ENCODE measurements around the gene COL4A2. TPM values are rescaled to one million over a fixed set of nuclear protein-coding genes. Genes with fewer than 3 reads are reported as not detected.
"Not testable (repeated sequence)": the region's sequence is repeated elsewhere in the genome, so short reads cannot be mapped to it uniquely, and the experiment has no call there.

Gene COL4A2
- total RNA-seq, 1 donor: 0.21 TPM

DNA sequence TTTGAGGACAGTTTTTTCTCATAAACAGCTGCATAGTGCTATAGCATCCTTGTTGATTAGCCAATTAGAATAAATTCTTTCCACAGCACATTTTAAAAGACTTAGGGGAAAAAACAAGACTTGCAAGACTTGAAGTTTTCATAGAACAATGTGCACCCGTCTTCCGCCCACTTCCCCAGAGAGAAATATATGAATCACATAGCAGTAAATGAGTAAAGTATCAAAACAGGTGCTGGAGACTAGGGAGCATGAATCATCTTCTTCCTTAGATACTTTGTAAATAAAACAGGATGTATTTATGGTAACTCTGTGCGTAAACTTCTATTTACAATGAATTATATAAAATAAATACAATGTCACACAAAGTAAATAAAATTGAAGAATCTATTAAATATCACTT is 75.1 kb downstream of the COL4A2 start:
- Histone ChIP-seq H3K27me3 (ENCODE audit: insufficient read depth, low read length) (no peaks in the 10 kb centered on the region), H3K4me1 (ENCODE audit: insufficient read depth, low read length) (no peaks in the 10 kb centered on the region), H3K9me3 (ENCODE audit: low read depth, low read length) (no peaks in the 10 kb centered on the region), H3K4me3 (ENCODE audit: low read length) (no peak overlapping the region)

DNA sequence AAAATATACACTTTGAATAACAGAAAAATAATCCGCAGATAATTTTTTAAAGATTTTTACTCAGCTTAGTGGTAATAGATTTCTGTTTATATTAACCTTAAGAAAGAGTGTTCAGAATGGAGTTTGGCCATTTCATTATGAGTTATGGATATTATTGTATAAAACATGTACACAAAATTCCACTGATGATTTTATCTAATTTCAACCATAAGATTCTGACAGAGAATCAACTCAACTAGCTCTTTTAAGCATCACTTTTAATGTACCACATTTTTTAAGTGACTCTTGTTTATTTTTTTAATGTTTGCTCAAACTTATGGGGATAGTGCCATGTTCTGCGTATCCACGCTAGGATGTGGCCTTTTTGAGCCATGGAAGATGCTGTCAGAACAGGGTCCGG is 75.7 kb downstream of the COL4A2 start:
- Histone ChIP-seq H3K27me3 (ENCODE audit: insufficient read depth, low read length) (peaks cover 4% of the 10 kb centered on the region), H3K4me3 (ENCODE audit: low read length) (no peak overlapping the region), H3K9me3 (ENCODE audit: low read depth, low read length) (no peaks in the 10 kb centered on the region)

DNA sequence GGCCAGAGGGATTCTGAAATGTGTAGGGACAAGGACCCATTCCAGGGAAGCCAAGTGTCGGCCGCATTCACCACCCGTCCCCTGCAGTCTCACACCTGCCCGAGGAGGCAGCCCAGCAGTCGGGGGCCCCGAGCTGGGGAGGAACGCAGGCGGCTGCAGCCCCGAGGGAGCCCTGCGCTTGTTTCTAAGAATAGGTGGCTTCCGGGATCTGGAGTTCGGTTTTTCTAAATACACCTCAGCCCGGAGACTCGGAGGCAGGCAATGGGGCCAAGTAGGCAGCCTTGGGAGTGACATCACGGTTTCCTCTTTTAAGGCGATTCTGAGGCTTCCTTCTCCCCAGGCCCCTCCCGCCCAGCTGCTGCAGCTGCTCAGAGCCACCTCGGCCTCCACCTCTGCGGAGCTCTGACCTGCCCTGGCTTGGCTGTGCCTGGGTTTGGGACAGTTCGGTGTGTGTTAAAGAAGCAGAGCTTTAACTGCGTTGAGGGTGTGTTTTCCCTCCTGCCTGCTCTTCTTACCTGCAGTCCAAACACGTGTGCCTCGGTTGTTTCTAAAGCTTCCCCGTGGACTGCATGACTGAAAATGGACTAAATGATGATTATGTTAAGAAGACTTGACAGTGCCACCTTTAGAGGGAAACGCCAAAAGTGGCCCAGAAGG is 80.5 kb downstream of the COL4A2 start:
- Histone ChIP-seq H3K9me3 (ENCODE audit: low read depth, low read length) (no peaks in the 10 kb centered on the region), H3K27me3 (ENCODE audit: insufficient read depth, low read length) (peaks cover 10% of the 10 kb centered on the region), H3K4me1 (ENCODE audit: insufficient read depth, low read length) (peaks cover 4% of the 10 kb centered on the region), H3K4me3 (ENCODE audit: low read length) (no peak overlapping the region)

More for the DNA sequence above, 75.7 kb downstream of the COL4A2 start:
- H3K4me1 ChIP-seq (ENCODE audit: insufficient read depth, low read length): peaks cover 3% of the 10 kb centered on the region

DNA sequence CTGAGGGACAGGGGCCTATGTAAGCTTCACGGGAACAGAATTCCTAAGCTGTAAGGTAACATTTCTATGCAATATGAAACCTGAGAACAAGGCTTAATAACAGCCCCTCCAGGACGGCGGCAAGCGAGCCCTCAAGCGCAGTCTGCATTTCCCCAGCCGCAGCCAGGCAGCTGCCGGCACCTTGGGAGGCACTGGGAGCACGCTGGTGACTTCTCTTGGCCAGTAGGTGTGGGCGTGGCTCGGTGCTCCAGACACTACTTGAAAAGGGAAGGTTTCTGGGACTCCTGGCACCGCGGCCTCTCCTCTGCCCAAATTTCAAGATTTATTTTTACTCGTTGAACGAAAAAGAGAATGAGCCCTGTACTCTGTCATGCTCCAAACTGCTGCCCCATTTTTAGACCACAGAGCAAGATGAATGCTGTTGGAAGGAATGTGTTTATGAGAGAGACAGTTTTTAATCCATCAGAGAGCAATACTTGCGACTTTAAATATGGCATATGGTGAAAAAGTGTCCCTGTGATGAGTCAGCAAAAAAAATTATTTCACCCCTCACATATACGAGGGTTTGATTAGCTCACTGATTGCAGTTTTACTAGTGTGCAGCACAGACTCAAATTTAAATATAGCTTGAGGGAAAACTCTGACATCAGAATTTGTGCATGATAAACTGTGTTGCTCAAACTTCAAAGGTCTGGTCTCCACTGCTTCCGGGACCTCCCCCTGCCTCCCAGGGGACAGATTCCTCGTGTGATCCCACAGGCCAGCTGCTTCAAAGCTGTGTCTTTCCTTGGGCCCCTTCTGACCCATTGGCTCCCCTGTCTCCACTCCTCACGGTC is 81.2 kb downstream of the COL4A2 start:
- Histone ChIP-seq H3K4me1 (ENCODE audit: insufficient read depth, low read length) (peaks cover 4% of the 10 kb centered on the region), H3K9me3 (ENCODE audit: low read depth, low read length) (no peaks in the 10 kb centered on the region), H3K27me3 (ENCODE audit: insufficient read depth, low read length) (peaks cover 16% of the 10 kb centered on the region), H3K4me3 (ENCODE audit: low read length) (no peak overlapping the region)

- peaks cover 16% of the 10 kb centered on the region for H3K27me3 ChIP-seq (ENCODE audit: insufficient read depth, low read length)
- no peak overlapping the region for H3K4me3 ChIP-seq (ENCODE audit: low read length)
- H3K4me1 ChIP-seq (ENCODE audit: insufficient read depth, low read length): peaks cover 4% of the 10 kb centered on the region
- no peaks in the 10 kb centered on the region for H3K9me3 ChIP-seq (ENCODE audit: low read depth, low read length)
Measured at GRCh38 chr13:110390567-110390966, 83.5 kb downstream of the COL4A2 start.

DNA sequence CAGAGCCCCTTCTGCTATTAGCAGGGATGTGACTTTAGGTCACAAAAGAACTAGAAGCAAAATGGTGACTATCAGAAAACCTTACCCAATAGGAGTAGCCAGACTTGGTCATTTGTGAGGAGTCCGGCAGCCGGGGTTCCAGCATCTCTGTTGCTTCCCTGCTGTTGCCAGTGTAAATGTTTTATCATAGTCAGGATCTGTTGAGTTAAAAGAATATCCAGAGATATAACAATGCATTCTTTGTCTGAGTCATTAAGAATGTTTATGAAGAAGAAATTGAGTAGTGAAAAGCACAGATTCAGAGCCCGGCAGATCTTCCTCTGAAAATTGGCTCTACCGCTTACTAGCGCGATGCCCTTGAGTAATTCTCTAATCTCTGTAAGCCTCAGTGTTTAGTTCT is 84.2 kb downstream of the COL4A2 start:
- Histone ChIP-seq H3K27me3 (ENCODE audit: insufficient read depth, low read length) (peaks cover 16% of the 10 kb centered on the region), H3K4me3 (ENCODE audit: low read length) (no peak overlapping the region), H3K9me3 (ENCODE audit: low read depth, low read length) (no peaks in the 10 kb centered on the region), H3K4me1 (ENCODE audit: insufficient read depth, low read length) (peaks cover 4% of the 10 kb centered on the region)

DNA sequence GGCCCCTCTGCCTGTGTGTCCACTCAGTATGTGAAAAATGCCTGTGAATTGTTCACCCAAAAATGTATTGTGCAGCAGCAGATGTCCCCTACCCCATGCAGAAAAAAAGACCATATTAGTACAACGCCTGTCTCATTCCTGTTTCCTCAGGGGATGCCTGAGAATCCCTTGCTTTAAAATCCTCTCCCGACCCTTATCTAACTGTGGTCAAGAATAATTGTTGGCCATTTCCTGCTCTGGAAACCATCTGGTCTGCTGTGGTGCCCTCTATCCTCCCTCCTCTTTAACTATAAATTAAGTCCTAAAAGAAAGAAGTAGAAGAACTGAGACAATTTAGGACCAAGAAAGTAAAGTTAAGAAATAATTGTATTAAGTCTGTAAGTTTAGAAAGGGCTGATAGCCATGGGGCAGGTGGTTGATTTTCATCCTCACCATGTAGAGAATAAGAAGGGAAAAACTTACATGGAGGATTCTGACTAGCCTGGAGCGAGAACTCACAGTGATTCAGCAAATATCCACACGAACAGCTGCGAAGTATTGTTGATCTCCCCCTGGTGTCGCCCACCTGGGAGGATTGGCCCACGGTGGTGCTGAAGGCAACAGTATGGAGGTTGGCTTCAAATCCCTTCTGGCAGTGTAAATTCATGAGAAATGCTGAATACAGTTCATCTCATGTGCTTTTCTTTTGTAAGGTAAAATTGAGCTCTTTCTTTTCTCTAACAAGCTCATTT is 85.6 kb downstream of the COL4A2 start:
- H3K9me3 ChIP-seq (ENCODE audit: low read depth, low read length): no peaks in the 10 kb centered on the region
- no peak overlapping the region for H3K4me3 ChIP-seq (ENCODE audit: low read length)
- H3K4me1 ChIP-seq (ENCODE audit: insufficient read depth, low read length): peaks cover 2% of the 10 kb centered on the region
- peaks cover 16% of the 10 kb centered on the region for H3K27me3 ChIP-seq (ENCODE audit: insufficient read depth, low read length)

DNA sequence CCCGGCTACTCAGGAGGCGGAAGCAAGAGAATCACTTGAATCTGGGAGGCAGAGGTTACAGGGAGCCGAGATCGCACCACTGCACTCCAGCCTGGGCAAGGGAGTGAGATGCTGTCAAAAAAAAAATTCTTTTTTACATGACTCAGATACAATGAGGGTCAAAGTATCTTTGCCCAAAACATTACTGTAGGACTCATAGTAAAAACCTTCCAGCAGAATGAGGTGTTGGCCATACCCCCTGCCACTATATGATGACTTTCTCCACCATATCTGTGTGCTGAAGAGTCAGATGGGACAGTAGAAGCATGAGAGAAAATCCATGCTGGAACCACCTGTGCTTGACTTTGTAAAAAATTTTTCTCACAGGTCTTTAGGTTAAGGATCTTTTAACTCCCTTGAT is 86.7 kb downstream of the COL4A2 start:
- peaks cover 12% of the 10 kb centered on the region for H3K27me3 ChIP-seq (ENCODE audit: insufficient read depth, low read length)
- no peaks in the 10 kb centered on the region for H3K4me1 ChIP-seq (ENCODE audit: insufficient read depth, low read length)
- H3K4me3 ChIP-seq (ENCODE audit: low read length): no peak overlapping the region
- H3K9me3 ChIP-seq (ENCODE audit: low read depth, low read length): no peaks in the 10 kb centered on the region

GRCh38 chr13:110394371-110394841 is 87.3 kb downstream of the COL4A2 start:
- Histone ChIP-seq H3K4me3 (ENCODE audit: low read length) (no peak overlapping the region), H3K4me1 (ENCODE audit: insufficient read depth, low read length) (no peaks in the 10 kb centered on the region), H3K27me3 (ENCODE audit: insufficient read depth, low read length) (peaks cover 19% of the 10 kb centered on the region), H3K9me3 (ENCODE audit: low read depth, low read length) (no peaks in the 10 kb centered on the region)

DNA sequence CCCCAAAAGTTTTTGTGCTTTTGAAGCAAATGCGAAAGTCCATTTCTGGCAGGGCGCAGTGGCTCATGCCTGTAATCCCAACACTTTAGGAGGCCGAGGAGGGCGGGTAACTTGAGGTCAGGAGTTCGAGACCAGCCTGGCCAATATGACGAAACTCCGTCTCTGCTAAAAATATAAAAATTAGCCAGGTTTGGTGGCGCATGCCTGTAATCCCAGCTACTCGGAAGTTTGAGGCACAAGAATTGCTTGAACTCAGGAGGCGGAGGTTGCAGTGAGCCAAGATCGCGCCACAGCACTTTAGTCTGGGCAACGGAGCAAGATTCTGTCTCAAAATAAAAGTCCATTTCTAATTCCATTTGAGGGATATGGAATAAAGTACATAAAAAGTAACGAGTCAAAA is 88.5 kb downstream of the COL4A2 start:
- H3K4me3 ChIP-seq (ENCODE audit: low read length); H3K4me1 ChIP-seq (ENCODE audit: insufficient read depth, low read length); H3K9me3 ChIP-seq (ENCODE audit: low read depth, low read length): not testable (repeated sequence)
- peaks cover 23% of the 10 kb centered on the region for H3K27me3 ChIP-seq (ENCODE audit: insufficient read depth, low read length)

DNA sequence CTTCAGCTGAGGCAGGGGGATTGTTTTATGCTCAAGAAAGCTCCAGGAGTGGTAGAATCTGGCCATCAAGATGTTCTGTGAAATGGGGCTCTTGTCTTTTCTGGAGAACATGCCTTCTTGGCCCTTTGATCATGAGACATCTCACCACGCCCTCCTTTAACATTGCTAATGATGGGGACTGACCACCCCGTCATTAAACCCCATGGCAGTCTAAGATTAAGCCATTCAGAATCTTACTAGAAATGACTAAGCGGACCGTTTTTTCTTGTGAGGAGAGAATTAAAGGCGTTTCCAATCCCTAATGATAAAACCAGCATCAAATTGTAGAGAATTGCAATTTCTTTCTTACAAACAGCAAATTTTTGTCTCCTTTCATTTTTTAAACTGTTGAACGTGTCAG is 89.4 kb downstream of the COL4A2 start:
- Histone ChIP-seq H3K4me1 (ENCODE audit: insufficient read depth, low read length) (no peaks in the 10 kb centered on the region), H3K9me3 (ENCODE audit: low read depth, low read length) (no peaks in the 10 kb centered on the region), H3K4me3 (ENCODE audit: low read length) (no peak overlapping the region), H3K27me3 (ENCODE audit: insufficient read depth, low read length) (peaks cover 30% of the 10 kb centered on the region)

GRCh38 chr13:110396913-110397381 is 89.9 kb downstream of the COL4A2 start:
- H3K9me3 ChIP-seq (ENCODE audit: low read depth, low read length): no peaks in the 10 kb centered on the region
- H3K4me3 ChIP-seq (ENCODE audit: low read length): no peak overlapping the region
- peaks cover 30% of the 10 kb centered on the region for H3K27me3 ChIP-seq (ENCODE audit: insufficient read depth, low read length)
- H3K4me1 ChIP-seq (ENCODE audit: insufficient read depth, low read length): no peaks in the 10 kb centered on the region

DNA sequence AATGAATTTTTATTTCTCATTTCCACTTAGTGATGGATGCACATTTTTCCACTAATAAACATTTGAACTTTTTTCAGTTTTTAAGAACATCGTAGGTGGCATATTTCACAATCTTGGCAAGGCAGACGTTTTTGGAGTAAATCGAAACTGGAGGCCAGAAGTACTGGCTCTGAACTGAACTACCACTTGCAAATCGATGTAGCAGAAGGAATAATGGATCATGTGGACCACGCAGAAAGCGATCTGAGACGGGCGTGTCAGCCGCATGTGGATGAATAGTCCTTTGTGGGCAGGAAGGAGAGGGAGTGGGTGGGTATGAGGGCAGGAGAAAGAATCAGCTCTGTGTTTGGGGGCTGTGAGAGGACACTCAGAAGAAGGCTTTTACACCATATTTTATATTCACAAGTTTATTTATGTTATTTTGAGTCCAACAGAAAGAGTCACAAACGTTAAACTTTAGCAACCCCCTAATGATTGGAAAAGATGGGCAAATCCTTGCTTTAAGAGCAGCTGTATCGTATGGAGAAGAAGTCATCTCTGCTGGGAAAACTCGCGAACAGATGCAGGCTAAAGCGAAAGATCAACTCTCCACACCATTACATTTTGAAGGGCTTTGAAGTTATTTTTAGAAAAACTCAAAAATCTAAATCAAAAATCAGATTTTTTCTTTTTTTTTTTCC is 90.5 kb downstream of the COL4A2 start:
- Histone ChIP-seq H3K9me3 (ENCODE audit: low read depth, low read length) (no peaks in the 10 kb centered on the region), H3K4me3 (ENCODE audit: low read length) (no peak overlapping the region), H3K27me3 (ENCODE audit: insufficient read depth, low read length) (peaks cover 29% of the 10 kb centered on the region), H3K4me1 (ENCODE audit: insufficient read depth, low read length) (no peaks in the 10 kb centered on the region)

DNA sequence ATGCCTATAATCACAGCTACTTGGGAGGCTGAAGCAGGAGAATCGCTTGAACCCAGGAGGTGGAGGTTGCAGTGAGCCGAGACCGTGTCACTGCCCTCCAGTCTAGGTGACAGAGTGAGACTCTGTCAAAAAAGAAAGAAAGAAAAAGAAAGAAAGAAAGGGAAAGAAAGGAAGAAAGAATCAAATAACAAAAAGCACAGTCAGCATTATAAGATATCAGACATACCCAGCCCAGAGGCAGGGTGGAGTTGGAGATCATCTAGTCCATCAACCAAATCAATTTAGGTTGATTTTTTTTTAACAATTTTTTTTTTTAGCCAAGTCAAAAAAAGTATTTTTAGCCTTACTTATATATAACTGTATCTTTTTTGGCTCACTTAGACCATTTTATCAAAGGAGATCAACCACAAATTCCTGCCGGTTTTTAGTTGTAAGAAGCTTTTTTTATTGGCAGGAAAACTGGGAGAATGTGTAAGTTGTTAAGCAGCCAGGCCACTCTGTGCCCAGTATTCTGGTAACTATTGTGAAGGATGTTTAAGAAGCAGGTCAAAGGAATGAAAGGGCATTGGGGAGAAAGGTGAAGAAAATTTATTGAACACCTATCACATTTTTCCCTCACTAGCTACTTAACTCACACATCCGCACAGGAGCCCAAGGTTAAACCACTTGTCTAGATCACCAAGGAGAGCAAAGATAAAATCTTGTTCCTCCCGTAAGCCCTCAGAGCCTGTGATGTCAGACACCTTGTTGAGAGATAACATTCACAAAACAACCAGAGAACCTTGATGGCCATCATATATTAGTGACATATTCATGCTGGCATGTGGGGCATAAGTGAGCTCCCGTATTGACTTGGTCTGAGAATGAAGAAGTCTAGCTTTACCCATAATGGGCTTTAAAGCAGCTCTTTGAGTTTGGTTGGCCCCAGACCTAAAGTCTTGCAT is 91.8 kb downstream of the COL4A2 start:
- Histone ChIP-seq H3K4me3 (ENCODE audit: low read length) (no peak overlapping the region), H3K27me3 (ENCODE audit: insufficient read depth, low read length) (peaks cover 23% of the 10 kb centered on the region), H3K9me3 (ENCODE audit: low read depth, low read length) (no peaks in the 10 kb centered on the region), H3K4me1 (ENCODE audit: insufficient read depth, low read length) (no peaks in the 10 kb centered on the region)
